EH (cell line): ENCODE results near the gene RPTOR.

Experiments used
- DNase-seq: peaks from one replicate; pipeline ENCODE4 v3.0.0-alpha.2; 2015; ENCODE audit warnings: low read depth

The RPTOR gene

DNA sequence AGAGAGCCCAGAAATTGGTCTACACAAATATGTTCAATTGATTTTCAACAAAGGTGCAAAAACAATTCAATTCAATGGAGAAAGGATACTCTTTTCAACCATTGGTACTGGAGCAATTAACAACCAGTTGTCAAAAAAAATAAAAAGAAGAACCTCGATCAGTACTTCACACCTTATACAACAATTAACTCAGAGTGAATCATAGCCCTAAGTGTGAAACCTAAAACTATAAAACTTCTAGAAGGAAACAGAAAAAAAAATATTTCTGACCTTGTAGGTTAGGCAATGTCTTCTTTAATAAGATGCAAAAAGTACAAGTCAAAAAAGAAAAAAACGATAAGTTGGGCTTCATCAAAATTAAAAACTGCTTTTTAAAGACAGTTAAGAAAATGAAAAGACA is 390.9 kb downstream of the RPTOR start:
- DNase-seq = no peak

DNA sequence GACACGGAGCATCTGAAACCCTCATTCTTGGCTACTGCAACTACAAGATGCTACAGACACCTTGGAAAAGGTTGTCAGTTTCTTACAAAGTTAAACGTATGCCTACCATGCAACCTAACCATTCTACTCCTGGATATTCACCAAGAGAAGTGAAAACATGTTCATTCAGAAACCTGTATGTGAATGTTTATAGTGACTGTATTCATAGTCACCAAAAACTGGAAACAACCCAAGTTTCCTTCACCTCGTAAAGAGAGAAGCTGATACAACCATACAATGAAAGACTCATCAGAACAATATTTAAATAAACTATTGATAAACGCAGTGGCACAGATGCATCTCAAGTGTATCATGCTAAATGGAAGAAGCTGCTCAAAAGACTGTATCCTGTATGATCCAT is 391.6 kb downstream of the RPTOR start:
- DNase-seq = no peak

DNA sequence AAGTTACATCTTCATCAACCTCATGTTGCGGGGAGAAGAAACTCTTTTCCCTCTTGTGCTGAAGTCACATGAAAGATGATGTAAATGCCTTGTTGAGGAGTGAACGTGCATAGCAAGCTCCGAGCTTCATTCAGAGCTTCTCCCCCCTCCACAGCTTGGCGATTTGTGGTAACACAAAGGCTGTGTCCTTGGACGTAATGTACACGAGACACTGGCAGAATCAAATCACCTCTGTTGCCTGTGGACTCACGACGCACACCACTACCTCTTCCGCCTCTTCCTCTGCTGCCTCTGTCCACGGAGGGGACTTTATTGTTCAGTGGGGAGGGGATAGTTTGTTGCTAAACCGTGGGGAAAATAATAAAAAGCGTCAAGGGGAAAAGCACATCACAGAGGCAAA is 392.1 kb downstream of the RPTOR start:
- no peak for DNase-seq

DNA sequence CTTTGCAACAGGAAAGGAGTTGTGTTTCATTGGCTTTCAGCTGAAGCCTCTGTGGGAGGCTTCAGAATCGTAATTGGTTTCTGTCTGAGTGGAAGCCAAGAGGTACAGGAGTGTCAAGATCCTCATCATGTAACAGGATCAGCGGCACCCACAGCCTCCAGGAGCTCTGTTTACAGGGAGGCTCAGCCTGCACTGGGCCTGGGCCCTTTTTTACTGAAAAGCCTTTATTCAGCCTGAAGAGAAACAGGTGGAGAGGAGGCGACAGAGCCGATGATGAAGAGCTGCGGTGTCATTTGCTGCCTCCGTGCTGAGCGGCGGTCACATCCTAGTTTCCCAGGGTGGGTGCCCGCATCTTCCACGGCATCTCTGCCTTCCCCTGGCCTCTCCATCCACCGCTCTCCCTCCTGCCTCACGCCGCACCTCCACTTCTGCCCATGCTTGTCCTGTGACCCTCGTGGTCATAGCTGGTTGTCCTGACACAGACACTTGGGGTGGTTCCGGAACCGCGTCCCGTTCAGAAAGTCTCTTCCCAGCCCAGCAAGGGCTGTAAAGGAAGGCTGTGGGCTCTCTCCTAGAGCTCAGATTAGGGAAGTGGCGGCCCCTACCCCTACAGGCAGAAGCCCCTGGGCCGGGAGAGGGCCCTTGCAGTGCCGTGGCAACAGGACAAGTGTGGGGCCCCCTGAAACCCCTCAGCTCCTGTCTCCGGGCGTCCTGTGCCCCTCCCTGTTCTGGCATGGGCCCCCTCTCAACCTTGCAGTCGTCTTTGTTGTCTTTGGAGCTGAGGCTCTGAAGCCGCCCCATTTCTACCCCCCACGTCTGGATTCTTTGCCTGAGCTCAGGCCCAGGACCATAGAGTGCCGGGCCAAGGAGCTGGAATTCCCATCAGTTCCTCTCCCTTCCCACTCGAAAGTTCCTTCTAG is 393.1 kb downstream of the RPTOR start:
- no peak for DNase-seq

DNA sequence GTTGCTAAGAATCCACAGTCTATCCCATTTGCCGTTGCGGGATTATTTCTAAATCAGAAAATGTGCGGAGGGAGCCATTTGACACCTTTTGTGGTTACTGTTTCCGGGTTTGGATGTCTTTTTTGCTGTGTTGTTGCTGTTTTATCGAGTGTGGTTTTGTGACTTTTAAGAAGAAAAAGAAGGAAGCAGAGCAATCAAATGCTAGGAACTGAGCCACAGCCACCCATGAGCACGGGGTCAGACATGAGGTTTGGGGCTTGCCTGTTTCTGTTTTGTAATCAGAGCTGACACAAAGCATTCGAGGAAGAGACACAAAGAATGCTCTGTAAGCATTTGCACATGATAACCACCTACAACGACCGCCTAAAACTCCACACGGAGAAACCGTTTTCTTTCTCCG is 393.9 kb downstream of the RPTOR start:
- DNase-seq = no peak

DNA sequence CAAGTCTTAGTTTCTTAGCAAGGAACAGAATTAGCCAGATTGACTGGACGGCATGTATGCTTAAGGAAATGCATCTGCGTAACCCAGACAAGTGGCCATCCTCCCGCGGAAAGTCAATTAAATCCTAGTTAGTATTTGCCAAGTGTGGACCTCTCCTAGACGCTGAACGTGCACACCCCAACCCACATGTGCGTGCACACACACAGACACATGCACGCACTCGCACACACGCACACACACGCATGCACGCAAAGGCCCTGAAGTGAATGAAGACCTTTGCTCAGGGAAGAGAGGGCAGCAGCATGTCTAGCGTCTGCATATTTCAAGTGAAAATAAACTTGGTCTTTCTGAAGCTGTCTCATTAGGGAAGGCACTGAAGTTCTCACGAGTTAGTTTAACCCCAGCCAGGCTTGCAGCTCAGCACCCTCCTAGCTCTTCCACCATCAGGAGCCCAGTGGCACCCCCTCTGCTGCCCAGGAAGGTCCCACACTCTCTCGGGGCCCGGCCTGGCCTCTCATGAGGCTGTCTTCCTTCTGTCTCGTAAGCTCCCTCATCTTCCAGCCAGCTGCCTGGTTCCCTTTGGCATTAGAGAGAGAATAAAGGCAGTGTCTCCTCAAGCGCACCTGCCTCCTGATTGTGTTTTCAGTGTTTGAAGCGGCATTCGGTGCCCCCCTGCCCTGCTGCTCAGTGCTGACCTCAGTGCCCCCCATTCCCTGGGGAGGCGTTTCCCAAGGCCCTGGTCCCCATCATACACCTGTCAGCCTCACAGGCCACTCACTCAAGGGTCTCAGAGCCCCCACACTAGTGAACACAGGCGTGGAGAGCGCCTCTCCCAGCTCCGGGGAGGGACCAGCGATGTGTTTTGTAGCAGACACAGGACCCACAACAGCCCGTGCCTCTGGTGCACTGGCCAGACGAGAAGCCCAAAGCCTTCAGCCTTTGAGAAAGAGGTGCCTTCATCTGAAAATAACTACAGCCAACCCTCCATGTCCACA is 394.8 kb downstream of the RPTOR start:
- DNase-seq = no peak

DNA sequence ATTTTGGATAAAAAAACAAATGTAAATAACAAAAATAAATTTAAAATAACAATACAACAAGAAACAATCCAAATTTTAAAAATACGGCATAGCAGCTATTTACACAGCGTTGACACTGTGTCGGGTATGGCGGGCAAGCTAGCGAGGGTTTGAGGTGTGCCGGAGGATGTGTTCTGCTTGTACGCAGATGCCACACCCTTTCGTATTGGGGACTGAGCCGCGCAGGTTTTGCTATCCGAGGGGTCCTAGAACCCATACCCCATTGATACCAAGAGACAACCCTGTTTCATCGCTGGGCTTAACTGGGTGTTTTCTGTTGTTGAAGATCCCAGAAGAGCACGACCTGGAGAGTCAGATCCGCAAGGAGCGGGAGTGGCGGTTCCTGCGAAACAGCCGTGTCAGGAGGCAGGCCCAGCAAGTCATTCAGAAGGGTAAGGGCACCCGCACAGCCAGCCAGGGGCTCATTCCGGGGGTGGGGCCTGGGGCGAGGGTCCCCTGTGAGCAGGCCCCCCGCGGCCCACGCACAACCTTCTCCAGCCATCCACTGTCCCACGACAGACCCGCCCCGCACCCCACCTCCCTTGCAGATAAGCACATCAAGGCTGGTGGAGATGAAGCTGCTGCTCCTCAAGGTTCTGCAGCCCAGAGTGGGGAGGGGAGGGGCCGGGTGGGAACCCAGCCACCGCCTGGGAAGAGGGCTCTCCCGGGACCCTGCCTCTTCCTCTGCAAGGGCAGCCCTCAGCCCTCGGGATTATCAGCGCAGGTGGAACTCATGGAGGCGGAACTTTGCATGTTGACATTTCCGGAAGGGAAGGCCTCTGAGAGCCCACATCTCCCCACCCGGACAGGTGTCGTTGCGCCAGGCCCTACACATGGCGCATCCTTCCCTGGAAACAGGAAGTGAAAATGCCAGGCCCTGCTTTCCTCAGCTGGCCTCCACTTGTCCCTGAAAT is 395.8 kb downstream of the RPTOR start:
- DNase-seq = no peak

DNA sequence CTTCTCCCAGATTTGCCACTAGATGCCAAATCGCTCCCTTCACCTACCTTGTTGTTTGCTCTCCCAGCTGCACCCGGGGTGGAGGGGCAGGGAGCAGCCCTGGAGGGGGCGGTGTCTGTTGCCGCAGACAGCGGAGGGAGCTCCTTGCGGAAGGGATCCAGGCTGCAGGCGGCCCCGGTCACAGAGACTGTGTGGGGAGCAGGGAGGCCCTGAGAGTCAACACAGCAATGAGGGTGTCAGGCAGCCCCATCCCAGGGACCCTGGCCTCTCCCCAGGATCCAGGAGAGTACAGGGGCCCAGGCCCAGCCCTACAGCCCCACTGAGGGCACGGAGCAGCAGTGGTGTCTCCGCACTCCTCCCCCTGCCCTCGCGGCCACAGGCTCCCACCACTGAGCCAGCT is 396.5 kb downstream of the RPTOR start:
- DNase-seq = no peak

DNA sequence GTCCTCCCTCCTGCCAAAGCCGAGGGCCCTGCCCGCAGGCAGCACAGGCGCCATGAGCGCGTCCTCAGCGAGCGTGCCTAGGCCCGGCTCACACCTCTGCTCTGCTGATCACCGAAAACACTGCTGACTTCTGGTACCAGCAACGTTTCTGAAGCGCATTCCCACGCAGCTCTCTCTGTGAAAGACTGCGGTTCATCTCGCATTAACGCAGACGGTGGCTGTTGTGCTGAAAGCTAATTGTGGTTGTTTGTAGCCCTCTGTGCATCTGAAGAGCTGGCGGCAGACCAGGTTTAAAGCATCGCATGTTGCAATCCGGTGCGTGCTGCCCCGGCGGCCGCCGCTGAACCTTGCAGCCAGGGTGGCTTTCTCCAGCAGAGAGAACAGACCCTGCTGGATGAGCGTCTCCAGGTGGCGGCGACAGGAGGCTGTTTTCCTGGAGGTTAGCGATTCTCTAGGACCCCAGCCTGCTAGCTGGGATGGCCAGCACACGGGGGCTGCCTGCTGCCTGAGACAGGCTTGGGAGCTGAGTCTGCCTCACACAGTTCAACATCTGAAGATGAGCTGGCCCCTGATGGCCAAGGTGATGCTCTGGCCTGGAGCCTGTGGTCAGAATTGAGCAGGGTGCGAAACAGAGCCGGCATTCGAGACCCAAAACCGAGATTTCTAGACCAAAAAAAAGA is 397.2 kb downstream of the RPTOR start:
- peak; percentile 19 for DNase-seq

DNA sequence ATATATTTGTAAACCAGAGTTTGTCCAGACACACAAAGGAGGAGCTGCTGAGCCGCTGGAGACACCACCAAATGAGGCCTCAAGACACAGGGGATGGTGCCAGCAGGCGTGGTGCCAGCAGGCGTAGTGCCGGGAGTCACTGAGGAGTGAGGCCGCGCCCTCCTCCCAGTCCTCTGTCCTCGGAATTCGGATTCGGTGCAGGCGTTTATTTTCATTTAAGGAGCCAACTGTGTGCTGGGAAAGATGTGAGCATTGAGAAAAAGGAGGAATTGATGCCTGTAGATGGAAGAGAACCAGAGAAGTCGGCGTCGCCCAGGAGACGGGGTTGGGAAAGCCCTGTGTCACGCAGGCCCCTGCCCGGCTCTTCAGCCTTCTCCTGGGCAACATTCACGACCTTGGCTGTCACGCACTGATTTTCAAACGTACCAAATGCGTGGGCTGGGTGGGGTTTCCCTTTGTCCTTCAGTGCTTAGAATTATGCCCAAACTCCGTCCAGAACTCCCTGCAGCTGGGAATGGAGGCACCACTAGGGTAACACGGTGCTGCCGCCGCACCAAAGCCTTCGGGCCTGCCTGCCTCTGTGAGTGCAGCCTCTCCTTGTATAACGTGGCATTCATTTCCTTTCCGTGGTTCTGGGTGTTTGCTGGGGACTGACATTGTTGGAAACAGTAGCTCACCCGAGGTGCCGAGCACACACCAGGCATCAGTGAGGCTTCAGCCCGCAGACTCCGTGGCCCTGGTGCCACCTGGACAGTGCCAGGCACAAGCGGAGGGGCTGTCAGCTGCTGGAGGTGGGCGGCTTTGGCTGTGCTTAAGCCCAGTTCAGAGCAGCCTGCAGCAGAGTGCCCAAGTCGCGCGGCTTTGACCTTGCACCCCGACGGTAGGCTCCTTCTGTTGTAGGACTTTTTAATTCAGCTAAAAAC is 398.0 kb downstream of the RPTOR start:
- peak; percentile 88 for DNase-seq

DNA sequence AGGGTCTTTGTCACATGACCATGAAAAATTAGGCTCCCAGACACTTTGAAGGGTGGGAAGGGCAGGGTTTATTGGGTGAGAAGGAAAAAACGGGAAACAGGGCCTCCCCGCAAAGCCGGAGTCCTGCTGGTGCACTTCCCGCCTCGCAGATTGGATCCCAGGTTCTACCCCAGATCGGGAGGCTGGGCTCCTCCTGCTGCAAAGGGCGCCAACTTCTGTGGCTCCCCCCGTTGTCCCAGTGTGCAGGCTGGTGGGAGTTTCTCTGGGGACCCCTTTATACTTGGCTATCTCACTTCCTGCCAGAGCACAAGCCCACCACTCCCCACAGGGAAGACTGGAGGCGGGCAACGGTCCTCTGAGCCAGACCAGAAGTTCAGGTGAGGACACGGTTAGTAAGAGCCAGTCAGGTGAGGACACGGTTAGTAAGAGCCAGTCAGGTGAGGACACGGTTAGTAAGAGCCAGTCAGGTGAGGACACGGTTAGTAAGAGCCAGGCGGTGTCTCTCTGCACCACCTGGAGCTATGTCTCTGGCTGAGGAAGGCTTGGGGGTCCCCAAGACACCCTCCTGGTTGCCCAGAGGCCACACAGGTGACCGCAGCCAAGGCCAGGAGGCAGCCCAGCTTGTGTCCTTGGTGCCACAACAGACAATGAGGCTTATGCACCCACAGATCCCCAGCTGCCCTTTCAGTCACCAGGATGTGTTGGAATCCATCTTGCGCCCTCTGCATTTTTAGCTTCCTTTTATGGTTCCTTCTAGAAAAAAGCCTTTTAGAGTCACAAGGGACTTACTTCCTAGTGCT is 398.9 kb downstream of the RPTOR start:
- DNase-seq = no peak

DNA sequence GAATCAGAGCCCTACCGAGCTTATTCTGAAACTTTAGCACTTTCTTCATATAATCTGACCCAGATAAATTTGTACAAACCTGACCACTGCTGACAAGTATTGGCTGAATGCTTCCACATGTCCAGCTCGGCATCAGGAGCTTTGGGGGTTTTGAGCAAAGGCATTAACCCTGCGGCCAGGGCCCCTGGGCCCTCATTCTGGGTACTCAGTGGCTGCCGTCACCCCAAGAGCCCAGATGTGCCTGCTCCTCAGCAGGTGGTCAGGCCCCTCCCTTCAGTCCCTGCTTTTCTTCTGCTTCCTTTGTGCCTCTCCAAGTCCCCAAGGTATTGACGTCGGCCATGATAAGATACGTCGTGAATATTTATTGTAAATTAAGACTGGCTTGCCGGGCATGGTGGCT is 399.7 kb downstream of the RPTOR start:
- no peak for DNase-seq

DNA sequence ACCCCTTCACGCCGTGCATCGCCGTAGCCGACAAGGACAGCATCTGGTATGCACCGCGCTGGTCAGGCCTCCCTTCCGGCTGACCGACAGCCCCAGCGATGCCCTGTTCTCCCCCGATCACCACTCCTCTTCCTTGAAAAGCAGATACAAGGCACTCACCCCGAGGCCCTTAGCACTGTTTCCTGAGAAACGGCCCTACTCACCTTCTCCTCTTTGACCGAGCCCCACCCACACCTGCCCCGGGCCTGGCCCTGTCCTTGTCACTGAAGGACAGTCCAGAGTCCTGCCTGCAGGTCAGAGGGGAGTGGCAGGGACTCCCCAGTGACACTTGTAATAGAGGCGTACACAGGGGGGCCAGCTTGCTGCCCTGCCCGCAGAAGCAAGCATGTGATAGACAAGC is 401.1 kb downstream of the RPTOR start:
- DNase-seq = no peak

DNA sequence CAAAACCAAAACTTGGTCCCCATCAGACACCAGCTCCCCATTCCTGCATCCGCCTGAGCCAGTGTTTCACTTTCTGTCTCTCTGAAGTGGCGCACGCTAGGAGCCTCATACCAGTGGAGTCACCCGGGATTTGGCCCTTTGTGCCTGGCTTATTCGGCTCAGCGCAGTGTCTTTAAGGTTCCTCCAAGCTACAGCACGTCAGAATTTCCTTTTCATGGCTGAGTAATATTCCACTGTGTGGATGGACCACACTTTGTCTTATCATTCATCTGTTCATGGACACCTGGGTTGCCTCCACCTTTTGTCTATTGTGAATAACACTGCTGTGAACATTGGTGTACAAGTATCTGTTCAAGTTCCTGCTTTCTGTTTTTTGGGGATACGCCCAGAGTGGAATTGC is 401.8 kb downstream of the RPTOR start:
- no peak for DNase-seq

DNA sequence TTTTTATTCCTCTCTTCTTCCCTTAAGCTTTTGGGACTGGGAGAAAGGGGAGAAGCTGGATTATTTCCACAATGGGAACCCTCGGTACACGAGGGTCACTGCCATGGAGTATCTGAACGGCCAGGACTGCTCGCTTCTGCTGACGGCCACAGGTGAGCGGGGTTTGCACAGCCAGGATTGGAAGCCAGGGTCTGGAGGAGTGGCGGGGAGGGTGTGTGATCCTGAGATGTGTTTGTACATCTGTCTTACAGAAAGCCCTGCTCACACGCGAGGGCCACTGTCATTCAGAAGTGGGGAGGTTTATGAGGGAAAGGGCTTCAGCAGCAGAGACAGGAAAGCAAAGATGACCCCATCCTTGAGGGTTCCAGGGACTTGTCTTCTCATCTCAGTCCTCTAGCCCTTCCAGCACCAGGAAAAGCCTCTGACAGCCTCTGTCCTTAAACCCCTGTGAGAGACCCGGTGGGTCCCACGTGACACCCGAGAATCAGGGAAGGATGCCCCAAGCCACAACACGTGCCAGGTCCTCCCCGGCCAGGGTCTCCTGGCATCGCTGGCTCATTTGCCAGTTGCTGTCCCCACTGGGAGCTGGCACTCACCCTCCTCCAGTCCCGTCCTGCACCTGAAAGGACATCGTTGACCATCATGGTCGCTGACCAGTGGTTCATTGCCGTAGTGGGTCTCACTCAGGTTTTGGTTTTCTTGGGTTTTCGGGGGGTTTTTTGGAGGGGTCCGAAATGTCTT is 402.7 kb downstream of the RPTOR start:
- DNase-seq = no peak

DNA sequence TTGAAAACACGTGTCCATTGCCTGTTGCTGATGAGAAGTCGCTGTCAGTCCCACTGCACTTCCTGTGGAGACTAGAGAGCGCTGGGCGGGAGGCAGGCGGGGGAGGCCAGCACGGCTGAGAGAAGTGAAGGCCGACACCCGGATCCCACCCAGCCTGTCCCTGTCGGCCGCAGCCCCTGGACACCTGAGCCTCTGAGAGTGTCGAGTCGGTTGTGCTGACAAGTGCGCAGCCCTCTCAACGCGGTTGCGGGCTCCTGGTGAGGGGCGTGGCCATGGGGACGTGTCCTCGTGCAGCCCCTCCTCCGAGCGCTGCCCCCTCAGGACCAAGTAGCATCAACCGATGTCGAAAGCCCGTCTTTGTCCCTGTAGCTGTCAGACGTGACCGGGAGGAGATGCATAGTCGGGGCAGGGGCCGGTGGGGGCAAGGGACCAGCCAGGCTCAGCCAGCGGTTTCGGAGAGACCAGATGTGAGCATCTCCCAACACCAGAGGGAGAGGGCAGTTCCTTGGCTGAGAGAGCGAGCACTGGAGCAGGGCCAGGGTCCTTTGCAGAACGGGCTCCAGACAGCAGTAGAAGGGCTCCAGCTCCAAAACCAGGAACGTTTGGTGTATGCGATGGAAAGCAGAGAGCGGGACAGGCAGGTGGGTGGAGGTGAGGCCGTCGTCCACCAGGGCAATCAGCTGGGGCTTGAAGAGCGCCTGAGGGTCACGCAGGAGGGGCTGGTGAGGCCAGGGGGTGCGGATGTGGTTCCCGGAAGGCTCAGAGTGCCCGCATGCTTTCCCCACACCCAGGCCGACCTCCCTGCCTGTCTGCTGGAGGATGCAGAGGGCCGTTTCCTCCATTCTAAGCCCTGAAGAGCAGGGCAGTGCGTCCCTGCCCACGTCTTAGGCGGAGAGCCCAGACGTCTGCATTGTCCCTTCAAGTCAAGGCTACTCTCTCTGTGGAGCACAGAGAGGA is 403.7 kb downstream of the RPTOR start:
- no peak for DNase-seq

DNA sequence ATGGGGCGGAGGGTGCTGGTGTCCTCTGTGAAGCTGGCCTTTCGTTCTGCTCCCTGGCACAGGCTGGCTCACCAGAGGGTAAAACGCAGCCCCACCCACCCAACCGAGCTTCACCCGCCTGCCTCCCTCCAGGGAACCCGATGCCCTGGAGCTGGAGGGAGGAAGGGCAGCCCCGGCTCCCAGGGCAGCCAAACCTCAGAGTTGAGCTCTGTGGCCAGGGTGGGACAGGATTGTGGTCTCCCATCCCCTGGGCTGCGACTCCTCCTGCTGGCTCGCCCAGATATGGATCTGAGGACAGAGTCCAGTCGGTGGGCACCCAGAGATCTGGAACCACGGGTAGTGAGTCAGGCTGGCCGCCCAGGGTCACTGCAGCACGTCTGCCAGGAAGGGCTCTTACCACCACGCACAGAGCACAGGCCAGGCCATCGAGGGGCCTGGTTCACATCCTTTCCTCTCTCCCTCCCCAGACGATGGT is 404.4 kb downstream of the RPTOR start:
- DNase-seq = no peak
